HG02943 (cell line): ENCODE measurements around the gene GPC3.

Source experiments
- ATAC-seq: cut with Tn5 transposase; IDR thresholded peaks from one replicate; pipeline ENCODE4 v1.9.1; 2021; ENCODE audit warnings: mild to moderate bottlenecking, low read depth, moderate library complexity; ENCODE audit not compliant: unreplicated experiment

The GPC3 gene

DNA sequence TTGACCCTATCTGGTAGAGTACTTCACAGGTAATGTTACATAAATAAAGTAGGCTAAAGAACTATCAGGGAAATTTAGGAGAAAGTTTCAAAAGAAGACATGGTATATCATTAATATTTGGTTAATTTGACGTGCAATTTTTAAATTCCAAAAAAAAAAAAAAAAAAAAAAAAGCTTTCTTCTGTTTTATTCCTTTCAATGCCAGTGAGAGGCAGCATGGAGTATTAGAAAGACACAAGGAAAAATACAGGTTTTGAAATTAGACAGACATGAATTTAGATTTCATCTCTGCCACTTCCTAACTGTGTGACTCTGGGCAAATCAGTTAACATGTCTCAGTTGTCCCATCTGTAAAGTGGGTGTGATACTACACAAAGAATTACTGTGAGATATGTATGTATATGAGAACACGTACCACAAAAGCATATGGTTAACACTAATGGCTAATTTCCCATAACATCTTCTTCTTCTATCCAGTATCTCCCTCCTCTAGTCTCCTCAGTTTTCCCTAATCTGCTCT lies 132.5 kb downstream of the GPC3 start:
- no peak for ATAC-seq

DNA sequence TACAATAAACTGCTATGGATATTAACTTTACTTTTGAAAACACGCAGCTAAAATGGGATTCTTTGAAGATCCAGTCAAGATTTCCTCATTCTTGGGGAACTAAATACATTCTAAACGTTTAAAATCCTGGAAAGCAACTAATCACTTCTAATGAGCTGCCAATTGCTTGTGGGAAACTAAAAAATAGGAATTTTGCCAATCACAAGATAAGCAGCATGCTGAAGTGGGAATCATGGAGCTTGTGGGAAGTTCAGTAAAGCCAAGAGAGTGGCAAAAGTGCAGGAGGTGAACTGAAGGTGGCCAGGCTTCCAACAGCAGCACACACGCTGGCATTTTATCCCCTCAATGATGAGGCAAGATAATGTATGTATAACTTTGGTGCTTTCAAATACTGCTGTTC lies 133.0 kb downstream of the GPC3 start:
- ATAC-seq: no peak

DNA sequence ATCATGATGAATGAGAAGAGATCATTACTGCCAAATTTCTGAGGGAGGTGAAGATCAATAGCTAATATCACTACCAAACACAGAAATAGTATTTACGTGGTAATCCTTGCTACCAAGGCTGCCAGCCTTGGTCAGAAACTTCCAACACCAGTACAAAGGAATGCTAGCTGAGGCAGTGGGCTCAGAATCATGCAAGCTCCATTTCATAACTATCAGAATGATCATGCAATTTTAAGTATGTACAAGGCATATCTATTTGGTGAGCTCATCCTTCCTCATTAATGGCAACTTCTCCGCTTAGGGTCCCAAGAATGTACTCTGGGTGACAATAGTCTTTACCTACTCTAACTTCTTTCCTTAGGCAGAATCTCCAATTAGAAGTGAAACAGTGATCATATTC lies 135.0 kb downstream of the GPC3 start:
- ATAC-seq: no peak

DNA sequence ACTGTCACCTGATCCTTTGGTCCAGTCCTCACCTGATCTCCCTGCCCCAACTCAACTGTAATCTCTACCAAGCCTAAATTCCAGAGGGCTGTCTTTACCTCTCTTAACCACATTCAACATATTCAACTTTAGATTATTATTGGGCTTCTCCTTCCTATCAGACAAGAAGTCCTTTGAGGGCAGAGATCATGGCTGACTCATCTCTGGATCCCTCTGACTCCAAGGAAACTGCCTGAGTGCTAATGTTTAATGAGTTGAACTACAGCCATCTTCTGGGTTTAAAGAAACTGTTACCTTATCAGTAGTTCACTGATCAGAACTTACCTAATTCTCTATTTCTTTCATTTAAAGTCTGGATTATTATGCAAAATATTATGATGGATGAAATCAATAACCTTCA lies 135.7 kb downstream of the GPC3 start:
- no peak for ATAC-seq

DNA sequence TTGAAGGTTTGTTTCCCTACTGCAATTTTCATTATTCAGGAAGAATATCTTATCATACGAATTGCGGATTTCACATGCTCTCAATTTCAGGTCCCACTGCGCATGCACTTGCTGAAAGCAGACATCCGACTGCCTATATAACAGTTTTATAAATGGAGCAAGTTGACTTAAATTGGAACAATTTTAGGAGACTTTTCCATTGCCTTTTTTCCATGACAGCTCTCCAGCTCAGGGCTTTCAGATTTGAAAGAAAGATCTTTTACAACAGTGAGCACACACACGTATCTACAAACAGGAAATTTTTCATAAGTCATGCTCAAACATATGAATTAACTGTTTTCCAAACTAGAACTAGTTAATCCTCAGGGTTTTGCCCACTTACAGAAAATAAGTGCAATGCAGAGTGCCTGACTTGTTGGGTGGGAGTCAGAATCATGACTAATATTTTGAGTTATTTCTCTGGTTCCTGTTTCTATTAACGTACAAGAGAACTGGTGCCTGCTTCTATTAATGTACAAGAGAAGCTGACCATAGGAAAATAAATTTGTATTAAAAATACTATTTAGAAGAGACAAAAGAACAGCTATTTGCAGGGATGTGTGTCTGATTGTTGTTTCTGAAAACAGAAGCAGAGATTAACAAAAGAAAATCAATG lies 137.9 kb downstream of the GPC3 start:
- no peak for ATAC-seq

DNA sequence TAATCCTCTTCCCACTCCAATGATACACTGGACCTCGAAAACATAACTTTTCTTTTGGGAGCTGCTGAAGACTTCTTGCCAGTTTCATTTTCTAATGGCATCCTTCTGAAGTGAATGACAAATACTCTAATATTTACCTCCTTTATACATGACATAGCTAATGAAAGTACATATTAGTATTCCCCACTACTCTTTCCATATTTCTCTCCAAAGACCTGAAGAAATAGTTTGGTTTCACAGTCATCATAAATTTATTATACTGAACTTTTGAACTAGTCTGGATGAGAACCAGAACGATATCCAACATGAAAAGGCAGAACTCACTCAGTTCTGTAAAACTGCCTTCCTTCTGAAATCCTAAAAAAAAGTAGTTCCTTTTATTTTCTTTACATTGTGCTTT lies 139.1 kb downstream of the GPC3 start:
- ATAC-seq: no peak

DNA sequence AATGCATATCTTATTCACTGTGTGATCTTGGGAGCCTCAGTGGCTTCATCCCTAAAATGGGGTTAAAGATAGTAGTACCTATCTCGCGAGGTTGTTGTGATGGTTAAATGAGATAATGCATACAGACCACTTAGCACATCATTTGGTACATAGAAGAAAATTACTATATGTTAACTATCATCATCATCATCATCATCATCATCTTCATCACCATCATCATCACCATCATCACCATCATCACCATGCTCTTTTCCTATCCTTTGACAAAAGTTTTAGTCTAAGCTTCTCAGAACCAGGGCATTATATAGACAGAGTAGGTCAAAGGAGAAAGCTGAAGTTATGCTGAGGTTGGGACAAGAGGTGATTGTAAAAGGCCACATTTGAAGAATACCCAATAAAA lies 145.0 kb downstream of the GPC3 start:
- ATAC-seq: no peak

DNA sequence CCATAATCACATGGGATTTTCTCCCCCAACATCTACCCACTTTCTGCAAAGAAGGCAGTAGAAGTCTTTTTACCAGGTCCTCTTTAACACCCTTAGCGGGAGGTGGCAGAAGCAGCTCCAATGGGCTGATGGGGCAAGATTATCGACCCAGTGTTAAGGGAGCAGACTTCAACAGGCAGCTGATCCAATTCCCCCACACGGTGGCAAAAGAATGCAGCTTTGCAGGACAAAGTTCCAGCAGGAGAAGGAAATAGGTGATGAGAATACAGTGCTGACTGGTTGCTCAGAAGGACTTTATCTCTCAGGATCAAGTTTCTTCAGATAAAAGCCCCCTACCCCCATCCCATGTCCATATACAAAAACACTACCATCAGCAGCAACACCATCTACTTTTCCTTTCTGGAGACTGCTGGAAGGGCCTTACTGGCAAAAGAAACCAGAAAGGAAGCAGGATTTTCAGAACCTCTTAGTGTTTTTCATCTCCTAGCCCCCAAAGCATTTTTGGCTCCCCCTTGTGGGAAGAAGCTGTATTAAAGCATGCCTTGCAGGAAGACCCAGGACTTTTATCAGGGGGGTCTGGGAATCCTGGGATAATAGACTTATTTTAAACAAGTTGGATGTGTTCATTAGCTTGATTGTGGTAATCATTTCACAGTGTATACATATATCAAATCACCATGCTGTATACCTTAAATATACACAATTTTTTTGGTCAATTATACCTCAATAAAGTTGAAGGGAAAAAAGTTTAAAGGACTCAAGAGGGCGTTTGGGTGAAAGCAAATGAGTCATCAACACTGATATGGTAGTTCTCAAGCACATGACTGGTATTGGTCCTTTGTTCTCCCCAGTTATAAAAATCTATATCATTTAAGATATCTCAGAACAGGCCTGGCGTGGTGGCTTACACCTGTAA lies 146.4 kb downstream of the GPC3 start:
- ATAC-seq: no peak

DNA sequence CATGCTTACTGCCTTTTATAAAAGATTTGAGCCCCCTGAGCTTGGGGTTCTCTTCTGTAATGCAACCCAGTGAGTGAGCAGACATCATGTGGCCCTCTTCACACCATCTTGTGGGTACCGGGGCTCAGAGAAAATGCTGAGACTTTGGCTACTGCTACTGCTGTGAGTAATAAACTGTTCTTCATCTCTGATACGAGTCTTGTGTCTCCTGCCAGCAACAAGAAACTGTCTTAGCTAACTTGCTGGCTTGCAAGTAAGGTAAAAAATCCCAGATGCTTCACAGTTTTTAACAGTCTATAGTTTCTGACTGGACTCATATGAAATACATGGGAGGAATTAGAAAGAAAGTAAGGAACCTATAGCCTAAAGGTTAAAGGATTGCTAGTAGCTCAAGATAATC lies 148.3 kb downstream of the GPC3 start:
- no peak for ATAC-seq

DNA sequence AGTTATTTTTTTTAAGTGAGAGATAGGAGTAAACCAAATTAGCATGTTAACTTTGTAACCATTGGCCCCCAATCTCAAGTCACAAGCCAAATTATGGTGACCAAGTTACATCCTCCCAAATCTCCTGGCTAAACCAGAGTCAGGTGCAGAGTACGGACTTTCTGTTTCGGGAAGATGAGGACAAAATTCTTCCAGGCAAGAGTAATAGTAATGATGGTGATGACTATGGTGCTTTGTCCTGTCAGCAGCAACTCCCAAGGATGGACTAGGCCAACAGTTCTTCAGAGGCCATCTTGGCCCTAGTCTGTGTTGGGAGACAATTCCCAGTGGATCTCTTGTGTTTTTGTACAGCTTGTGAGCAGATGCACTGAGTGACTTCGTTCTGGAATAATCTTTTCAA lies 148.8 kb downstream of the GPC3 start:
- no peak for ATAC-seq

DNA sequence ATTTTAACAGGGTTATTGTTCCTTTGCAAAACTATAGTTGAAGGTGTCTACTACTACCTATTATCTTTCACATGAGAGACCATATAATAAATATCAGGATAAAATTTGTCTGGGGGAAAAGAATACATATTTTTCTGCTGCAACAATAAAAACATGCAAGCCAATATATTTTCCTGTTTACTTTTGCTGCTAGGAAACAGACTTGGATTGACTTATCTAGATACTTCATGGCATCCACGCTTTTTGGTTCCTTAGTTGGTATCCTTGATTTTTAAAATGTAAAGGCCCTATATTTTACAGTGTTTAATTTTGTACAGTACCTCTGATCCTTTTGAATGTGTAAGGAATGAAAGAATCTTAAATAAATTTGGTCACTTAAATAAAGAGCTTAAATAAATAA lies 150.6 kb downstream of the GPC3 start:
- ATAC-seq: no peak

DNA sequence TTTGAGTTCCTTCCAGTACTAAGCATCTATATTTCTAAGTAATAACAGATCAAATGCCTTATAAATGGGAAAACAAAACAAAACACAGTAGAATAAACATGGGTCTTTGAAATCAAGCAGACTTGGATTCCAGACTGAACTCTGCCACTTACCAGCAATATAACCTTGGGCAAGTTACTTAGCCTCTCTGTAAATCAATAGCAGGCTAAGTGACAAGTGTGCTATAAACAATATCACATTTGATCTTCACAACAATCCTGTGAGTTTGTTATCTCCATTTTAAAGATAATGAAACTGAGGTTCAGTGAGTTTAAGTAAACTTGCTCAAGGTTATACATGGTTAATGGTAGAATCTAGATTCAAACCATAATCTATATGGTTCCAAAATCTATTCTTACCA lies 165.8 kb downstream of the GPC3 start:
- no peak for ATAC-seq

DNA sequence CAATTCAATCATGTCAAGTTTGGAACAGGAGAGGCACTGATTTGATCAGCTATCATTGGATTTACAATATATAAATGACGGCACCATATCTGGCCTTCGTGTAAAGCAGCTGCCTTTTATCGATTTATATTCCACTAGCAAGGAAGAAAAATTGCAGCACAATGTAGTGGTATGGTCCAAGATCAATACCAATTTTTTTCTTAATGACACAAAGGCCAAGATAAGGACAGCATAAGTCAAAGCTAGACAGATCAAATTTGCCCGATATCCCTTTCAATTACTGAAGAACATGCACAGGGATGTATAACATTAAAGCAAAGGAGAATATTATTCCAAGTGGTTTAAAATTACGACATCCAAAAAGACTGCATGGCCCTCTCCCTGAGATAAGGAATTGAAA lies 167.4 kb downstream of the GPC3 start:
- ATAC-seq: no peak

DNA sequence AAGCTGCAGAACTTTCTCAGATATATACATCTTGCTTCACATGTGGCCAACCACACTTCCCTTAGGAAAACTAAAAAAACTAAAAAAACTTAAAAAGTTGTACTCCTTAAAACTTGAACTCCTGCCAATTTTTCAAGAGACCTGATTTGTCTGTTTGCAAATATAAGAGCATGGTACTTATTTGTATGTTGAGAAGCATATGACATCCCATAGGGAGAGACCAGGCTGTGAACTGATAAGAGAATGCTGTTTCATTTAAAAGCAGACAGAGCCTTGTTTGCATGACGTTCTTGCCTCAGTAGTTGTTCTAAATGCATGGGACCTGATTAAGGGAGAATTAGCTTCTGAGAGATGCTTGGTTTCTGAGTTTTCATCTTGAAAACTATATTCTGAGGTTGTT lies 169.9 kb downstream of the GPC3 start:
- no peak for ATAC-seq

DNA sequence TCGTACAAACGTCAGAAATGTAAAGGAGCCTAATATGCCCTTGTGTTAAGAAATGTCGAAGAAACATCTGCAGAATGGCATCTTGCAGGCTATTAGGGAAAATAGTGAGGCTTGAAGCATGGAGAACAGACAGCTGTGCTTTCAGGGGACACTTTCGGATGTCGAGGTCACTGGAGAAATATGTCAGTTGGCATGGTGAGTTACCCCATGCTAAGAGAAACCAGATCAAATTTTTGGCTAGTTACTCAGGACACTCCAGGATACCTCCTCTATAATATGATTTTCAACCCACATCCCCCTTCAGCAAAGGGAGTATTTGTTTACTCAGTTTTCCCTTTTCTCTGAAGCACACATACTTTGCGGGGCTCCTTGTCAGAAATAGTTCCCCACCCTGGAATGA lies 171.4 kb downstream of the GPC3 start:
- ATAC-seq: no peak

DNA sequence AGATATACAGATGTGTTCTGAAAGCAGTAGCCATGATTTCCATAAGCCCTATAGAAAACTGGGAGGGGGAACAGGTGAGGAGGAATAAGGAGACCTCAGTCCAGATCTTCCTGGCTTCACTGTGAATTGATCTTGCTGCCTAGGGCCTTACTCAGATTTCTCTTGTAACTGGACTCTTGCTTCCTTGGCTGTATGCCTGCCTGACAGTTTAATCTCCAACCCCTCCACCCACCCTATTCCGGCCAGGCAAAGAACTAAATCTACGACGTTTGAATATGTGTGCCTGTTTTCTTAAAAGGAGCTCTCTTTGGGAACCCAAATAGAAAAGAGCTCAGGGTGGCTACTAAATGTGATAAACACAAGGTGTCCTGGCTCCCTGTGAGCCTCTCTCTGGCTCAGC lies 173.0 kb downstream of the GPC3 start:
- no peak for ATAC-seq

DNA sequence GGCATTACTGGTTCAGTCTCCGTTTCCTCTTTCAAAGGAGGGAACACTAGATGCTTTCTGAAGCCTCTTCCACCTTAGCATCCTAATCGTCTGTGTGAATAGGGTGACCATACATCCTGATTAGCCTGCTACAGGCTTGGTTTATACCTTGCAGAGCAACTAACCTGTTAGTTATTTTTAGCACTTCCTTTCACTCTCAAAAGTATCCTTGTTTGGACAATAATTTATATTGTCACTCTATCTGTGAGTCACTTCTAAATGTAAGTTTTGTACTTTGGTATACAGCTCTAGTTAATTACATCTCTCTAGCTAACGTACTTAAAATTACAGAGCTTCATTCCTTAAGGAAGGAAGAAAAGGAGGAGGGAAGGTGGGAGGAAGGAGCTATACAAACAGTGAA lies 174.5 kb downstream of the GPC3 start:
- ATAC-seq: no peak

DNA sequence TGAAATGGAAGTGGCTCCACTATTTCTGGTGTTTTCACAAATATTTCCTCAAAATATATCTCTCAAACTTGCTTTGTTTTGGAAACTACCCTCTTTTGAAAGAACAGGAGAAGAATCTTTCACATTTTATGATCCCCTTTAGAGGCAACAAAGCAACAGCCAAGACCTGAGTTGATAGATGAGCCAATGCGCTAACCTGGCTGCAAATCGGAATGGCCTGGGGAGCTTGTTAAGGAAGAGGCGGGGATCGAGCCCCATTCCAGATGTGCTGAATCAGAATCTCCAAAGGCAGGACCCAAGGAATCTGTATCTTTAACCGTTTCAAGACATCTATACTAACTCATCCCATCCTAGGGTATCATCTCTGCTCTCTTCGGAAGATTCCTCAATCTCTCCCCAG lies 181.3 kb downstream of the GPC3 start:
- ATAC-seq: no peak

DNA sequence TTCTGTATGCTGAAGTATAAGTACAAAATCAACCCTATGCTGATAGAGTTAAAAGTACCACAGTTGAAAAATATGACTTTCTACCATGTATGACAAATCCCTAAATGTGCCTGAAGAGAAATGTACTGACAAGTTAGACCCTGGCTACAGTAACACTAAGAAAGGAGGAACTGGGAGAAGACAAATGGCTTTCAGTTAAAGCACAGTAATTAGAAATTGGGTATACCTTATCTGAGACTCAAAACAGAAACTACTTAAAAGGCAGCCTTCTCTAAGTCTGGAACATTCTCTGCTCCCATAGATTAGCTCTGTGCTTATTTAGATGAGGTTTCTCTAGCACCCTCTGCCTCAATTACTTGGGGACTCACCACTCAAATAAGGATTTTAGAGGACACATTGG lies 189.1 kb downstream of the GPC3 start:
- no peak for ATAC-seq

DNA sequence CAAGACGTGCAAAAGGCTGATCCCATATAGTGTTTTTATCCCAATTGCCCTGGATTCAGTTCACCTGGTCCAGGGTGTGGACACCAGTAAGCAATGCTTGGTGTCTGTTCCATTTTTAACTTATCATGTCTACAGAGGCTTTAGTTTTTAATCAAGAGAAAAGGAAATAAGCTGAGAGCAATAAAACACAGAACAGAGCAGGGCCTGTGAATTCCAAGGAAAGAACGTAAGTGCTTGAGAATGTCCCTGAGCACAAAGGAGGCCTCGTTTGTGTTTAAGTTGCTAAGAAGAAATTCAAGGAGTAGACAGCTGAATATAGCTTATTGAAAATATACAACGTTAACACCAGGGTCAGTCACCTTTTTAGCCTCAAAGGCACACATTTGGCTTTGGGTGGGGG lies 191.3 kb downstream of the GPC3 start:
- ATAC-seq: no peak

DNA sequence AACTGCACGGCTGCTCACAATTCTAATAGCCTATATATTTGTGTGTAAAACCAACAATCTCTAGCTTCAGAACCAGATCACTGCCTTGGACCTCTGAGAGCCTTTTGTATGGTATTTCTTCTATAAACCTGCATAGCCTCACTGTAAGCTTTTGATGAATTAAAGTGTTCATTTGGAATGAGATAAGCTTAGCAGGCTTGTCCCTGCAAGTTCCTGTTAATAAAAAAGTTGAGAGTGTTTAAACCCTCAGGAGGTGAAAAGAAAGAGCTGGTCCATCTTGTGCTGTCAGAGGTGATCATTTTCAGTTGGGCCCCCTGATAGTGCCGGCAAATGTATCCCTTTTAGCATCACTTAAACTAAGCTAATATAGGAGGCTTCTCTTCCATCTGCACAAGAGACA lies 191.8 kb downstream of the GPC3 start:
- ATAC-seq: no peak
